WTC11 (cell line): ENCODE data around the gene S100PBP. TPM values are rescaled to one million over a fixed set of nuclear protein-coding genes. Genes with fewer than 3 reads are reported as not detected.
"Not testable (repeated sequence)": the region's sequence is repeated elsewhere in the genome, so short reads cannot be mapped to it uniquely, and the experiment has no call there.

Experiments
- ATAC-seq: fragments of 200-7000 bp; cut with Tn5 transposase; 2 replicates; pipeline ENCODE4 v1.10.0; 2021; ENCODE audit warnings: mild to moderate bottlenecking, moderate library complexity
- CTCF ChIA-PET: fragments of 300-600 bp; sonication (Branson Sonifier 250); formaldehyde crosslinking; loops from one replicate; lab custom pipeline; 2021; ENCODE audit warnings: antibody characterized with exemption; lab: Charles Lee
- POLR2A ChIA-PET: fragments of 350-600 bp; sonication (Branson Sonifier 250); formaldehyde crosslinking; loops from one replicate; lab custom pipeline; 2021; ENCODE audit warnings: antibody characterized with exemption; lab: Charles Lee
- DNase-seq: peaks from one replicate; pipeline ENCODE4 v3.0.0; 2021; ENCODE audit warnings: low spot score
- H3K27ac Mint-ChIP-seq: 2 replicates; pipeline ENCODE4 v1.8.0; 2021; ENCODE audit warnings: mixed read lengths
- H3K27me3 Mint-ChIP-seq: 2 replicates; pipeline ENCODE4 v1.8.0; 2021; ENCODE audit warnings: low read depth, mild to moderate bottlenecking, moderate library complexity, mixed read lengths
- H3K36me3 Mint-ChIP-seq: 2 replicates; pipeline ENCODE4 v1.8.0; 2021; ENCODE audit warnings: mixed read lengths
- H3K4me1 Mint-ChIP-seq: 2 replicates; pipeline ENCODE4 v1.8.0; 2022; ENCODE audit warnings: mixed read lengths
- H3K4me3 Mint-ChIP-seq: 2 replicates; pipeline ENCODE4 v1.8.0; 2021; ENCODE audit warnings: mild to moderate bottlenecking, moderate library complexity, mixed read lengths
- H3K9me3 Mint-ChIP-seq: 2 replicates; pipeline ENCODE4 v1.8.0; 2021; ENCODE audit warnings: mixed read lengths
- ATF1 ChIP-seq: sonication (generic); formaldehyde crosslinking; IDR thresholded peaks from 2 replicates; pipeline ENCODE4 v1.8.1; 2023; ENCODE audit warnings: mild to moderate bottlenecking, moderate library complexity, missing genetic modification reagents
- ELF4 ChIP-seq: sonication (generic); formaldehyde crosslinking; IDR thresholded peaks from 2 replicates; pipeline ENCODE4 v1.8.1; 2022; ENCODE audit warnings: low read depth, mild to moderate bottlenecking, moderate library complexity, missing genetic modification reagents
- HMGA2 ChIP-seq: fragments of 250-450 bp; sonication (Bioruptor Pico); IDR thresholded peaks from 2 replicates; pipeline ENCODE4 v1.4.0; 2021; ENCODE audit warnings: mild to moderate bottlenecking, moderate library complexity
- JUN ChIP-seq: sonication (generic); formaldehyde crosslinking; IDR thresholded peaks from 2 replicates; pipeline ENCODE4 v1.8.0; 2023; ENCODE audit warnings: mild to moderate bottlenecking, missing genetic modification reagents
- MXD4 ChIP-seq: fragments of 250-450 bp; sonication (Bioruptor Pico); IDR thresholded peaks from 2 replicates; pipeline ENCODE4 v1.8.0; 2021; ENCODE audit warnings: mild to moderate bottlenecking, moderate library complexity, borderline replicate concordance
- MYBL2 ChIP-seq: sonication (generic); formaldehyde crosslinking; IDR thresholded peaks from 2 replicates; pipeline ENCODE4 v1.8.1; 2023; ENCODE audit warnings: mild to moderate bottlenecking, moderate library complexity, missing genetic modification reagents
- NR1H2 ChIP-seq: sonication (generic); formaldehyde crosslinking; IDR thresholded peaks from 2 replicates; pipeline ENCODE4 v1.9.0; 2021; ENCODE audit warnings: mild to moderate bottlenecking, moderate library complexity, missing genetic modification reagents
- NR2C2 ChIP-seq: sonication (generic); formaldehyde crosslinking; IDR thresholded peaks from 2 replicates; pipeline ENCODE4 v1.8.0; 2022; ENCODE audit warnings: mild to moderate bottlenecking, missing genetic modification reagents
- PRRX2 ChIP-seq: fragments of 250-450 bp; sonication (Bioruptor Pico); IDR thresholded peaks from 2 replicates; pipeline ENCODE4 v1.8.0; 2021; ENCODE audit warnings: mild to moderate bottlenecking
- RORB ChIP-seq: fragments of 250-450 bp; sonication (Bioruptor Pico); IDR thresholded peaks from 2 replicates; pipeline ENCODE4 v1.9.0; 2021; ENCODE audit warnings: mild to moderate bottlenecking
- SMAD3 ChIP-seq: sonication (generic); formaldehyde crosslinking; IDR thresholded peaks from 2 replicates; pipeline ENCODE4 v1.8.0; 2022; ENCODE audit warnings: missing genetic modification reagents, mild to moderate bottlenecking, borderline replicate concordance
- ZNF121 ChIP-seq: sonication (generic); formaldehyde crosslinking; IDR thresholded peaks from 2 replicates; pipeline ENCODE4 v1.8.0; 2023; ENCODE audit warnings: missing genetic modification reagents
- ZNF671 ChIP-seq: fragments of 250-450 bp; sonication (Bioruptor Pico); IDR thresholded peaks from 2 replicates; pipeline ENCODE4 v1.8.0; 2021; ENCODE audit warnings: mild to moderate bottlenecking
- total RNA-seq: library from RNA; stranded (reverse); gene quantifications from 3 replicates; pipeline ENCODE4 v1.2.3, GENCODE V29; 2021
- TF ChIP-seq, protein P1 (sequence below): fragments of 200-600 bp; IDR thresholded peaks from 2 replicates; pipeline ENCODE4 v1.8.0; 2022; ENCODE audit warnings: antibody characterized with exemption
- TF ChIP-seq, protein P2 (sequence below): fragments of 250-450 bp; sonication (Bioruptor Pico); IDR thresholded peaks from 2 replicates; pipeline ENCODE4 v2.1.2; 2022; ENCODE audit warnings: mild to moderate bottlenecking, moderate library complexity
- TF ChIP-seq, protein P3 (sequence below): sonication (generic); formaldehyde crosslinking; IDR thresholded peaks from 2 replicates; pipeline ENCODE4 v1.8.0; 2022; ENCODE audit warnings: mild to moderate bottlenecking, missing genetic modification reagents
- TF ChIP-seq, protein P4 (sequence below): fragments of 250-450 bp; sonication (Bioruptor Pico); IDR thresholded peaks from 2 replicates; pipeline ENCODE4 v1.9.0; 2021; ENCODE audit warnings: mild to moderate bottlenecking

S100PBP gene
- total RNA-seq, 1 experiment from 2014 or later = 62.9 TPM

DNA sequence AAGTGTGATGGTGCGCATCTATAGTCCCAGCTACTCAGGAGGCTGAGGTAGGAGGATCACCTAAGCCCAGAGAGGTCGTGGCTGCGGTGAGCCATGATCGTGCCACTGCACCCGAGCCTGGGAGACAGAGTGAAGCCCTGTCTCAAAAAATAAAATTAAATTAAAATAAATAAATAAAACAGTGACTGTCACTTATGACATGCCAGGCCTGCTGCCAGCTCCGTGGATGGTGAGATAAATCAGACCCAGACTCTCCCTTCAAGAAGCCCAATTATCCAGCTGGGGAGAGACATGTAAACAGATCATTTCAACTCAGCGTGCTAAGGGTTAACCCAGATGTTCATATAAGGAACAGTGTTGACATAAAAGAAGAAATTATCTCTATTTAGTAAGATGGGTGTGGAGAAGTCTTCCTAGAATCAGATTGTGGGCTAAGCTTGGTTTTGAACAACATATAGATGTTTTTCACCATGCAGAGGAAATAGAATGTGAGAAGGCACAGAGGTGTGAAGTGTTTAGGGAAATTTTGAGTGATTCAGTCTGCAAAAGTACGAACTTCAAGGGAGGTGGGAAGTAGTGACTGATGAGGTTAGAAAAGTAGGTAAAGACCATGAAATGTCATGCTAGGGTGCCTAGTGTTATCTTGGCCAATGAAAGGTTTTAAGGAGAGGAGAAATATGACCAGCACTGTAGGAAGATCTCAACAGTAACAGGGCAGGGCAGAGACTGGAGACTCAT lies 18.6 kb upstream of the S100PBP start (continued):
- TF ChIP-seq MYBL2 (no peak), NR1H2 (CRISPR knock-in tag) (no peak), MXD4 (CRISPR knock-in tag) (no peak)

DNA sequence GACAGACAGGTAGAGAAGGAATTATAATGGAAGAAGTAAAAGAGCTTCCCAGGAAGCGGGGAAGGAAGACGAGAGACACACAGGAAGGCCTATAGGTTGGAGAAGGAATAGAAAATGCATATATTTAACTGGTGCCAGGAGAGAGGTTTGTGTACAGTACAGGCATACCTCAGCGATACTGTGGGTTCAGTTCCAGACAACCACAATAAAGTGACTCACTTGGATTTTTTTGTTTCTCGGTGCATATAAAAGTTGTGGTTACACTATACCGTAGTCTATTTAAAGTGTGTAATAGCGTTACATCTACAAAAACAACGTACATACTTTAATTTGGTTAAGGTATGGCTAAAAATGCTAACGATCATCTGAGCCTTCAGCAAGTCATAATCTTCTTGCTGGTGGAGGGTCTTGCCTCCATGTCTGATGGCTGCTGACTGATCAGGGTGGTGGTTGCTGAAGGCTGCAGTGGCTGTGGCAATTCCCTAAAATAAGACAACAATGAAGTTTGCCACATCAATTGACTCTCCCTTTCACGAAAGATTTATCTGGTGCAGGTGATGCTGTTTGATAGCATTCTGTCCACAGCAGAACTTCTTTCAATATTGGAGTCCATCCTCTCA lies 16.2 kb upstream of the S100PBP start:
- POLR2A ChIA-PET = no interaction called here

DNA sequence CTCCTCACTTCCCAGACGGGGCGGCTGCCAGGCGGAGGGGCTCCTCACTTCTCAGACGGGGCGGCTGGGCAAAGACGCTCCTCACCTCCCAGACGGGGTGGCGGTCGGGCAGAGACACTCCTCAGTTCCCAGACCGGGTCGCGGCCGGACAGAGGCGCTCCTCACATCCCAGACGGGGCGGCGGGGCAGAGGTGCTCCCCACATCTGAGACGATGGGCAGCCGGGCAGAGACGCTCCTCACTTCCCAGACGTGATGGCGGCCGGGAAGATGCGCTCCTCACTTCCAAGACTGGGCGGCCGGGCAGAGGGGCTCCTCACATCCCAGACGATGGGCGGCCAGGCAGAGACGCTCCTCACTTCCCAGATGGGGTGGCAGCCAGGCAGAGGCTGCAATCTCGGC lies 13.0 kb upstream of the S100PBP start:
- H3K27me3 Mint-ChIP-seq, H3K4me1 Mint-ChIP-seq, DNase-seq, POLR2A ChIA-PET, H3K27ac Mint-ChIP-seq, H3K9me3 Mint-ChIP-seq, CTCF ChIA-PET, H3K4me3 Mint-ChIP-seq, ATAC-seq: not testable (repeated sequence)
- peaks cover 79% of the 10 kb centered on the region for H3K36me3 Mint-ChIP-seq

More for the DNA sequence above, 16.2 kb upstream of the S100PBP start:
- Mint-ChIP-seq H3K36me3 (peaks cover 70% of the 10 kb centered on the region), H3K27me3 (no peaks in the 10 kb centered on the region), H3K27ac (peak overlapping the region; percentile 23; the same call in 1 of the 2 replicates), H3K4me3 (no peak overlapping the region), H3K9me3 (peaks cover 8% of the 10 kb centered on the region), H3K4me1 (no peaks in the 10 kb centered on the region)
- ATAC-seq (no peak), DNase-seq (no peak)
- TF ChIP-seq ZNF671 (CRISPR knock-in tag) (no peak), RORB (CRISPR knock-in tag) (no peak), SMAD3 (no peak), HMGA2 (CRISPR knock-in tag) (no peak), JUN (no peak), NR2C2 (CRISPR knock-in tag) (no peak), ELF4 (CRISPR knock-in tag) (no peak), ATF1 (no peak)
- TF ChIP-seq, protein P1, sequence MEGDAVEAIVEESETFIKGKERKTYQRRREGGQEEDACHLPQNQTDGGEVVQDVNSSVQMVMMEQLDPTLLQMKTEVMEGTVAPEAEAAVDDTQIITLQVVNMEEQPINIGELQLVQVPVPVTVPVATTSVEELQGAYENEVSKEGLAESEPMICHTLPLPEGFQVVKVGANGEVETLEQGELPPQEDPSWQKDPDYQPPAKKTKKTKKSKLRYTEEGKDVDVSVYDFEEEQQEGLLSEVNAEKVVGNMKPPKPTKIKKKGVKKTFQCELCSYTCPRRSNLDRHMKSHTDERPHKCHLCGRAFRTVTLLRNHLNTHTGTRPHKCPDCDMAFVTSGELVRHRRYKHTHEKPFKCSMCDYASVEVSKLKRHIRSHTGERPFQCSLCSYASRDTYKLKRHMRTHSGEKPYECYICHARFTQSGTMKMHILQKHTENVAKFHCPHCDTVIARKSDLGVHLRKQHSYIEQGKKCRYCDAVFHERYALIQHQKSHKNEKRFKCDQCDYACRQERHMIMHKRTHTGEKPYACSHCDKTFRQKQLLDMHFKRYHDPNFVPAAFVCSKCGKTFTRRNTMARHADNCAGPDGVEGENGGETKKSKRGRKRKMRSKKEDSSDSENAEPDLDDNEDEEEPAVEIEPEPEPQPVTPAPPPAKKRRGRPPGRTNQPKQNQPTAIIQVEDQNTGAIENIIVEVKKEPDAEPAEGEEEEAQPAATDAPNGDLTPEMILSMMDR = no peak
- CTCF ChIA-PET = no interaction called here

DNA sequence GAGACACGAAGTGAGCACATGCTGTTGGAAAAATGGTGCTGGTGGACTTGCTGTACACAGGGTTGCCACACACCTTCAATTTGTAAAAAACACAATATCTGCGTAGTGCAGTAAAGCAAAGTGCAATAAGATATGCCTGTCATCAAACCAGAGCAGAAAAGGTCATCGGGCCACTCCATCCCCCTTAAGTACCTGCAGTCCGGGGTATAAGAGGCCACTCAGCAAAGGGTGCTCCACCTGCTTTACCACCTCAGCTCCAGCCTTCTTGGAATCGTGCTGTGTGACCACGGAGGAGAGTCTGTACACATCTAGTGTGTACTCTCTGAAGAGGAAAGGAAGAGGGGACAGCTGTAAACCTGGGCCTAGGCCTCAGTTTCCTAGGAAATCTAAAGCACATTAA lies 11.2 kb upstream of the S100PBP start:
- Mint-ChIP-seq H3K27ac (no peak overlapping the region), H3K4me3 (no peak overlapping the region), H3K27me3 (no peaks in the 10 kb centered on the region), H3K9me3 (peaks cover 8% of the 10 kb centered on the region), H3K4me1 (peaks cover 4% of the 10 kb centered on the region; the same call in 1 of the 2 replicates), H3K36me3 (peaks cover 89% of the 10 kb centered on the region)
- ATAC-seq = no peak
- CTCF ChIA-PET = interaction anchor here (0.8 kb wide), 1 partner anchor 286 kb away, joined by 4 read pairs; no protein-coding TSS in a partner anchor
- TF ChIP-seq JUN (no peak), PRRX2 (CRISPR knock-in tag) (no peak), ZNF121 (CRISPR knock-in tag) (no peak)
- TF ChIP-seq, protein P2, sequence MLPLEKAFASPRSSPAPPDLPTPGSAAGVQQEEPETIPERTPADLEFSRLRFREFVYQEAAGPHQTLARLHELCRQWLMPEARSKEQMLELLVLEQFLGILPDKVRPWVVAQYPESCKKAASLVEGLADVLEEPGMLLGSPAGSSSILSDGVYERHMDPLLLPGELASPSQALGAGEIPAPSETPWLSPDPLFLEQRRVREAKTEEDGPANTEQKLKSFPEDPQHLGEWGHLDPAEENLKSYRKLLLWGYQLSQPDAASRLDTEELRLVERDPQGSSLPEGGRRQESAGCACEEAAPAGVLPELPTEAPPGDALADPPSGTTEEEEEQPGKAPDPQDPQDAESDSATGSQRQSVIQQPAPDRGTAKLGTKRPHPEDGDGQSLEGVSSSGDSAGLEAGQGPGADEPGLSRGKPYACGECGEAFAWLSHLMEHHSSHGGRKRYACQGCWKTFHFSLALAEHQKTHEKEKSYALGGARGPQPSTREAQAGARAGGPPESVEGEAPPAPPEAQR (CRISPR knock-in tag) = no peak
- TF ChIP-seq, protein P3, sequence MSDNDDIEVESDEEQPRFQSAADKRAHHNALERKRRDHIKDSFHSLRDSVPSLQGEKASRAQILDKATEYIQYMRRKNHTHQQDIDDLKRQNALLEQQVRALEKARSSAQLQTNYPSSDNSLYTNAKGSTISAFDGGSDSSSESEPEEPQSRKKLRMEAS (CRISPR knock-in tag) = no peak
- TF ChIP-seq, protein P4, sequence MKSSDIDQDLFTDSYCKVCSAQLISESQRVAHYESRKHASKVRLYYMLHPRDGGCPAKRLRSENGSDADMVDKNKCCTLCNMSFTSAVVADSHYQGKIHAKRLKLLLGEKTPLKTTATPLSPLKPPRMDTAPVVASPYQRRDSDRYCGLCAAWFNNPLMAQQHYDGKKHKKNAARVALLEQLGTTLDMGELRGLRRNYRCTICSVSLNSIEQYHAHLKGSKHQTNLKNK = no peak
- no peak for DNase-seq
- POLR2A ChIA-PET = no interaction called here
